DMS 273 (cell line): ENCODE measurements around the gene EGFL7.

Experiments used
- DNase-seq: peaks from one replicate; lab custom pipeline; 2025; ENCODE audit not compliant: unreplicated experiment; lab: John Stamatoyannopoulos, UW

EGFL7 gene

DNA sequence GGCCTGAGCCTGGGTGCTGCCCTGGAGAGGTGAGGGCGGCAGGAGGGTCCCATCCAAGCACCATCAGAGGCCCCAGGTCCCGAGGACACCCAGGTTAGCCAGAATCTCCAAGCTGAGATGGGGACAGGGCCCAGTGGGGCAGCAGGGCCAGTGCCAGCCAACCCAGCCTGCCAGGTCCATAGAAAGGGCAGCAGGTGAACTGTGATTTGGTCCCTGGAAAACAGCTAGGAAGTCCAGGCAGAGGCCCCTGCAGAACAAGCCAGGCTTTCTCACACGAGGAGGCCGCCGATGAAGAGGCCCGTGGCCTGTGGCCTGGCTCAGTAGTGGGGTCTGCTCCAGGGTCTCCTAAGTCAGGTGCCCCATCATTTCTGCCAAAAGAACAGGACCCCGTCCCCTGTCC is 22.5 kb downstream of the EGFL7 start:
- no peak for DNase-seq

DNA sequence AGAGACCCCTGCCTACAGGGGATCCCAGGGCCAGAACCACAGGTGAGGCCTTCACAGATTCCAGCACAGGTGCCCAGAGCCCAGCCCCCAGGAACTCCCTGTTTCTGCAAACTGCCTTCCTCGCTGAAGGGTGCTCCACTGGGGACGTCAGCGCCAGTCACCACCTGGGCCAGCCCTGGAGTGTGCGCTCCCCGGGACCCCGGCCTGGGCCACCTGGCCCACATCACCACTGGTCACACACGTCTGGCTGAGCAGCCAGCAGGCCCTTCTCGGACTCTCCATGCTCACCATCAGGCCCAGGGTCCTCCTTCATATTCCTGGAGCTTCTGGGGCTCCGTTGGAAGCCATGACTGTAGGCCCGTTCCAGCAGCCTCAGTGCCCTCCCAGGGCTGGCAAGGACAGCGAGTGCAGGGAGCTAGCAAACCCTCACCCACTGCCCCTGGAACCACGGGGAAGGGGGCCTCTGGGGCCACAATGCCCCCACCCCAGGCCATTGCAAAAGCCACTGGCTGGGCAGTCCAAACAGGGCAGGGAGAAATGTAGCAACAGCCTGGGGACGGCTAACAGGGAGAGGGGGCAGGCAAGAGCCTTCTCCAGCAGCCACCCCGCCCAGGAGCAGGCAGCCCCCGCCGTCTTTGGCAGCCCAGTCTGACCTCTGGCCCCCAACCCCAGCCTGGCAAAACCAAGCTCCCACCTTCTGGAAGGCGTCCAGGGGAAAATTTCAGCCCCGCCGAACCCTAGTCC is 23.2 kb downstream of the EGFL7 start:
- no peak for DNase-seq

DNA sequence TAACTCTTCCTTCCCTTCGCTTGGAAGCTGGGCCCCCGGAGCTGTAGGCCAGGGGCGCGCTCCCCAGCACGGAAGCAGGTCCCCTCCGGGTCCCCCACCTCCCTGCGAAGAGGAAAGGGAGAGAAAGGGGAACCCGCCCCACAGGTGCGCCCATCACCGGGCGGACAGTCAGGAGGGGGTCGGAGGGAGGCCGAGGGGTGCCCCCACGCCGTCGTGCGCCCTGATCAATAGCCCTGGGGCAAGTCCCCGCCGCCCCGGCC is 23.7 kb downstream of the EGFL7 start:
- no peak for DNase-seq

DNA sequence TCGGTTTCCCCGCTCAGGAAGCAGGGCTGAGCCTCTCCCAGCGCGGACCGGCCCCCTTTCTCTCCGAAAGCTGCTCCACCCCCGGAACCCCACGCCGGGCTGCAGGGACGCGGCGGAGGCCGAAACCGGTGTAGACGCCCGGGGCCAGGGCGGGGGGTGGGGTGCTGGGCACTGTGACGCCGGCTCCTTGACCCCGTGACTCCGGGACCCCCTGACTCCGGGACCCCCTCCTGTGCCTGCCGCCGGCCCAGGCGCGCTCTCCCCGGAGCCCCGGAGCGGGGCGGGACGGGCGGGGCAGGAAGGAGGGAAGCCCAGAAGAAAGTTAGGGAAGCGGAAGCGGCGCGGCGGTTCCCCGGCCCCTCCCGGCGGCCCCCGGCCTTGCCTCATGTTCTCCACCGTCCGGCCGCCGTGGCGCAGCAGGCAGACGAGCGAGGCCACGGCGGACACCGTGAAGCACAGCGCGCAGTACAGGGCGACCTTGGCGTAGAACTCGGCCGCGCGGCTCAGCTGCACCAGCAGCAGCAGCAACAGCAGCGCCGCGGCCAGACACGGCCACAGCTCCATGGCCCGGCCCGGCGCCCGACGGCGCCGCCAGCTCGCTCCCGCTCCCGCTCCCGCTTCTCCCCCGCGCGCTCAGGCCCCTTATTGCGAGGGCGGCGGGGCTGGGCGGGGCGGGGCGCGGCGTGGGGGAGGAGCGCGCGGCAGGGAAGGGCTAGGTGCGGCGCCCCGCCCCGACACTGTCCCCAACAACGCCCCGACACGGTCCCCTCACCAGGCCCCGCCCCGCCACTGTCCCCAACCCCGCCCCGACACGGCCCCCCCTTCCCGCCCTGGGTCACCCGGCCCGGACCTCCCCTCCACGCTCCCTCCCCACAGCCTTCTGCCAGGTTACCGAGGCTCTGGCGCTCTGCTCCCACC is 24.3 kb downstream of the EGFL7 start, which contains the start of gene AGPAT2:
Gene AGPAT2, minus strand, starts transcription at position 664 of the 918 bp plus-strand sequence. Its CDS starts 100 bp downstream, at position 564.
- DNase-seq, result peak; percentile 74

DNA sequence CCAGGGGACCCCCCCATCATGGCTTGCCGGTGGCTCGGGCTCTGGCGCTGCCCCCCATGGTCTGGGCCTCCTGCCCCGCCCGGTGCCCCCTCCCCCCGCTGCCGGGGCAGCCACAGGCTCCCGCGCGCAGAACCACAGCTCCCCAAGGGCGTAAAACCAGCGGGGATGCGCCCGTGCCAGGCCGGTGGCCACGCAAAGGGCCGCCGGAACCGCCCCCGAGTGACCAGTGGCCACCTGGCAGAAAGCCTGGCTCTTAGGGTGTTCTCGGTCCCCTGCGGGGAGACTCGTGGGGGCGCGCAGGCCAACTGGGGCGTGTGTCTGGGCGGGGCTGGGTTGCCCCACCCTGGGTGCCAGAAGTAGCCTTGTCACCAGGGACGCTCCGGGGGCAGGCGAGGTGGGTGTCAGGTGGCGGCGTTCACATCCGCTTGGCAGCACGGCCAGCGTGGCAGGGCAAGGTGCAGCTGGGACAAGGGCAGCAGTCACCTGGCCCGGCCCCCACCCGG is 25.1 kb downstream of the EGFL7 start:
- no peak for DNase-seq

DNA sequence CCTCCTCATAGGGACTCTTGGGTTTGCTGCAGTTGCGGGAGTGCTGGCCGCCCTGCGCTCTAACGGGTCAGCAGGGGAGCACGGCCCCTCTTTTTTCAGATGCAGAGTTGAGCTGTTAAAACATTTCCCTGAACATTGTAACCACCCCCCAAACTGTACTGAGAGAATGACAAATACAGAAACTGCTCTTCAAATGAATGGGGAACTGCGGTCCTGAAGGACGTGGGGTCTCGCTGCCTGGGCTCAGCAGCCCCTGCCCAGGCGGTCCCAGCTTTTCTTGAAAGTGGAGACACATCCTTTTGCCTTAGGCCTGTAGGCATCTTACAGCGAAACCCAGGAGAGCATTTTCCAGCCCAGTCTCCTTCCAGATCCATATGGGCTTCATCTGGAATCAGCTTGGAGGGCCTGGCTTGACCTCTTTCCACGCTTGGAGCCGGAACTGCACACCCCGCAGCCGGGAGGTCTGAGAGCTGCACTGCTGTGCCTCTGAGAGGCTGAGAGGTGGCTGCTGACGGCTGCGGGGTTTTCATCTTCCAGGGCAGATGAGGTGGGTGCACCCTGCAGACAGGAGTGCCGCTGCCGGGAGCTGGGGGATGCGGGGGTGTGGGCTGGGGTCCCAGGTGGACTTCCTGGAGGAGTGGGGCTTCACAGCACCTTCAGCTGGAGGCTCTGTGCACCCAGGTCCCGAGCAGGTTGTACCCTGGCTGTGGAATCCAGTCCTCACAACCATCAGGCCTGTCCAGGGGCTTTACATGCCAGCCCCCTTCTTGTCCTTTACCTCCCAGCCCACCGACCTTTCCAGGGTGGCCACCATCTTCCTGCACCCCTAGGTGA is 25.8 kb downstream of the EGFL7 start:
- no peak for DNase-seq

DNA sequence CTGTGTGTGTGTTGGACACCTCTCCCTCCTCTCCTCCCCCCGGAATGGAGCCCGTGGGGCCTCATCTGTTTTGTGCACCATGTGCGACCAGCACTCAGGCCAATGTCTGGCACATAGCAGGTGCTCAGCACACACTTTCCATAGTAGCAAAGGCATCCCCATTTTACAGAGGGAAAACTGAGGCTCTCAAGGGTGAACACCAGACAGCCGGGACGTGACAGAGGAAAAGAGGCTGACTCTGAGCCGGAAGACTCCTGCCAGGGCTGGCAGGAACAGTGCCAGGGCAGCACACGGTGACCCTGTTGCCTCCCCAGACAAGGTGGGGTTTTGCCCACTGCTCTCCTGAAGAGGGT is 26.4 kb downstream of the EGFL7 start:
- DNase-seq, result no peak

DNA sequence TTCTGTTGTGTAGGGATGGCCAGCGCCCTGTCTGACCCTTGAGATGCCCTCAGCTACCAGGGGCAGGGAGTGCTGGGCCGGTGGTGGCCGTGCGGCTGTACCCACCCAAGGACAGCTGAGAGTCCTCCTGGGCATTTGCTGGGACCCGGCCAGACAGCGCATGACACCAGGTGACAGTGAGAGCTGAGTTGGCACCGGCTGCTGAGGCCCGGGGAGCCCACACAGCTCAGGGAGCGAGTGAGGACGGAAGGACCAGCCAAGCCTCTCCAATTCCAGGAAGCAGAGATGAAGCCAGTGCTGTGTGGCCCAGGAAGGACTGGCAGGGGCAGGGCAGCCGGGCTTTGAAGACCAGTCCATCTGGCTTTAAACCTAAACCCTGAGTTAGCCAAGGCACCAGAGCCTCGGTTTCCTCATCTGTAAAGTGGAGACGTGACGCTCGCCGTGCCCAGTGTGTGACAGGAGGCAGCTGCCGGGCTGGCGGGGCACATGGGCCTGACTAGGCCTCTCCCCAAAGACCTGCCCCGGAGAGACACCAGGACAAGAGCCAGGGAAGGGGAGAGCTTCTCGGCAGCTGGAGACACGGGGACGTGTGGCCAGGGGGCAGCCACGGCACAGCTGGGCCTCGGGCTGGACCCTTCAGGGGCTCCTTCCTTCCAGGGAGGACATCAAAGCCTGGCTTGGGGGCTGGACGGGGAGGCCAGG is 27.5 kb downstream of the EGFL7 start:
- peak; percentile 63 for DNase-seq

DNA sequence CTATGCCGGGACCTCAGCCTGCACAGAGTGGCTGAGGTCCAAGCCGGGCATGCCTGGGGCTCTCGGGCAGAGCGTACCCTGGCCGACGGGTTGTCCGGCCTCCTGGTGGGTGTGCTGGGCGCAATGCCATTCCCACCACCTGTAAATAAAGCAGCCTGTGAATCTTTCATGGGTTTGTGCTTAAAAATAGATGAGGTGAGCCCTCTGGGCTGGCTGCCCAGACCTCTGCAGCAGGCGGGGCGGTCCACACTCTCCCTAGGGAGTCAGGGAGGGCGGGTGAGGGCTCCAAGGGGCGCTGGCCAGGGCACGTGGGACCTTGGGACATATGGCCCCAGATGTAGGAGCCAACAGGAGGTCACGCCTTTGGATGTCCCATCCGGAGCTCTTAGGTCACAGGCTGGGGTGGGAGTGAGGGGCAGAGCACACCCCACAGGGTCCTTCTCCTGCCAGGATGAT is 28.1 kb downstream of the EGFL7 start:
- DNase-seq, result peak; percentile 80

DNA sequence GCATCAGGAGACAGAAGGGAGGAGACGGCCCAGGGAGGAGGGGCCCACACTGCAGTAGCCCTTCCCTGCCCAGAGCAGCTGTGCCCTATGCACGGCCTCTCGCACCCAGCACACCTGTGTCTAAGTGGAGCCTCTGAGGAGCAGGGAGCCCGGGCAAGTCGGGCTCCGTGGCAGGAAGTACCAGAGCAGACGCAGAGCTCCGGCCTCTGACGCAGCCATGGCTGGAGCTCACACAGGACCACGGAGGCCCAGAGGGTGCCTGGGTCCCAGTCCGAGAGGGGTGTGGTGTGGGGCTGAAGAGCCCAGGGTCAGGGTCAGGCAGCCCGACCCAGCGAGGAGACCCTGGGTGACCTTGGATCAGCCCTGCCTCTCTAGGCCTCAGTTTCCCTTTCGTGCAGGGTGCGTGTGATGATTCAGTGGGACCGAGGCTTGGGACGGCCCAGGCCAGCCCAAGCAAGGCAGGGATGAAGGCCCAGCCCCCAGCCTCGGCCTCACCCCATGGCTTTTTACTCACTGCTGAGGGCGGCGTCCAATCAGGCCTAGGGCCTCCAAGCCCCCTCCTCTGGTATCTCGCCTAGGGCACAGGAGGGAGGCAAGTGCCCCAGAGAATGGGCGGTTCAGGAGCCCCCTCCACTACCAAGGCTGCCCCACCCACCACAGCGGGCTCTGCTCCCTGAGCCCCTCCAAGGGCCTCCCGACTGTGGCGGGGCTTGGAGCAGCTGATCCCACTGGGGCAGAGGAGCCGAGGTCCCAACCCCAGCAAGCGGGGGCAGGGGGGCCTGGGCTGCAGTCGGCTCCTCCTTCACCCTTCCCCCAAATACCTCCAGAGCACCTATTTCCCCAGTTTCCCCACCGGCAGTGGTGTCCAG is 28.8 kb downstream of the EGFL7 start:
- DNase-seq, result no peak

DNA sequence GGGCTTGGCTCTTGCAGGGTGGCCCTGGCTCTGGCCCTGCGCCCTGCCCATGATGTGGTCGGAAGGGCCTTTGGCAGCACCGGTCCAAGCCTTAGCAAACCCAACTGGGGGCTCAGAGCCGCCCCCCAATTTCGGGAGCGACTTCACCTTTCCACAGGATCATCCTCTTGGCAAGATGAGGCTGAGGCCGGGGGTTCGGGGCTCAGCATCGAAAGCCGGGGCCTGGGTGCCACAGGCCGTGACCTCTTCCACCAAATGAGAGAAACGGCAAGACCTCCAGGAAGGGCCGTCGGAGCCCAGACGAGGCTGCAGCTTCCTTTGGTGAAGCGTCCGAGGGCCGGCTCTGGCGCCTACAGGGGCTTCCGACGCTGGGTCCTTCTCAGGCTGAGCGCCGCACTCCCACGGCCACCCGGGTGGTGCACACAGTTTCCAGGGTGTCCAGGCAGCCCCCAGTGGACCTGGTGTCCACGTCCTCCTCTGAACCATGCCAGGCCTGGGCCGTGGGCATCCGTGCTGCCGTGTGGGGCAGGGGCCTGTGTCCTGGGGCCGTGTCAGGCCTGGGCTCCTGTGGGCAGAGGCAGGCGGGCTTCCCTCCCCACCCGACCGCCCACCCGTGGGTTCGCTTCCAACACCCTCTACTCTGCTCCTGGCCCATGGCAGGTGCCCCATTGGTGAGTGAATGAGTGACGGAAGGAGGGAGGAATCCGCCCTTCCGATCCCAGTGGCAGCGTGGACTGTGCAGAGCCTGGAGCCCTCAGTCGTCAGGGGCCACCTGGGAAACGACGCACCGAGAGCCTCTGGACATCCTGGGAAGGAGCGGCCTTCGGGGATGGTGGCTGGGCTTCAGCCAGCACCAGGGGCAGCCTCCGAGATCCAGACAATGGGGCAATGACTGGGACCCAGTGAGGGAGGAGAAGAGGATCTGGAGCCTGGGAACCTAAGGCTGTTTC is 29.7 kb downstream of the EGFL7 start:
- no peak for DNase-seq

DNA sequence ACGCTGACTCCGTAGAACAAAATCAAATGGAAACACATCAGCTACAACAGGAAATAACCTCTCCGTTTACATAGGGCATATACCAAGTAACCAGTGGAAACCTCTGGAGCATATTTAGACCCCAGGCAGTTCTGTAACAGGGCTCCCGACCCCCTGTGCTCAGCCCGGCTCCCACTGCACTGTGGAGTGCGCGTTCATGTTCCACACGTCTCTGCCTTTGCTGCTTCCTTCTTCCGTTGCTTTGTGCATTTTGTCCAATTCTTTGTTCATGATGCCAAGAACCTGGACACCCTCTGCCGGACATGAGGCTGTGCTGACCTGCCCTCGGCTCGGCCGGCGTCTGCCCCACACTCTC is 30.4 kb downstream of the EGFL7 start:
- no peak for DNase-seq

DNA sequence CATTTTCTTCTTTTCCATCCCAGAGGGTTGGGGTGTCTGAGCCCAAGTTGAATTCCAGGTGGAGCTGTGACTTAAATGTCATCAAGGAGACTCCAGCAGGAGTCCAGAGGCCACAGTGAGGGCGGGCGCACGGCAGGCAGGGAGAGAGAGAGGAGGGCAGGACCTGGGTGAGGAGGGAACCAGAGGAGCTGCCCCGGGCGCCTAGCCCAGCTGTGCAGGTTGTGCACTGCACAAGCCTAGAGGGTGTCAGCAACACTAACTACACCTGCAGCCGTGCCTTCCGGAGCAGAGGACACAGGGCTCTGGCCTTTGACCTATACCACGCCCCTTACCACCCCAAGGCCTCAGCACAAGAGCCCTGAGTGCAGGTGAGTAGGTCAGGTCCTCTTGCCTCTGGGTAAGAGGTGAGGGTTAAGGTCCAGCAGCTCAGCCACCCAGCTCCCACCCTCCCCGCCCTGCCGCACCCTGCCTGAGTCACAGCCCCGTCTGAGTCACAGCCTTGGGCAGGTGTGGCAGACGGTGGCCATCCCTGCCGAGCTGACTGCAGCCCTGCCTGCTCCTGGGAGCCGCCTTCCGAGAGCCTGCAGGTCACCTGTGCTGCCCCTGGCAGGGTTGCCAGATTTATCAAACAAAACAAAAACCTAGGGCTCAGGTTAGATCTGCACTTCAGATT is 30.9 kb downstream of the EGFL7 start:
- DNase-seq, result no peak

DNA sequence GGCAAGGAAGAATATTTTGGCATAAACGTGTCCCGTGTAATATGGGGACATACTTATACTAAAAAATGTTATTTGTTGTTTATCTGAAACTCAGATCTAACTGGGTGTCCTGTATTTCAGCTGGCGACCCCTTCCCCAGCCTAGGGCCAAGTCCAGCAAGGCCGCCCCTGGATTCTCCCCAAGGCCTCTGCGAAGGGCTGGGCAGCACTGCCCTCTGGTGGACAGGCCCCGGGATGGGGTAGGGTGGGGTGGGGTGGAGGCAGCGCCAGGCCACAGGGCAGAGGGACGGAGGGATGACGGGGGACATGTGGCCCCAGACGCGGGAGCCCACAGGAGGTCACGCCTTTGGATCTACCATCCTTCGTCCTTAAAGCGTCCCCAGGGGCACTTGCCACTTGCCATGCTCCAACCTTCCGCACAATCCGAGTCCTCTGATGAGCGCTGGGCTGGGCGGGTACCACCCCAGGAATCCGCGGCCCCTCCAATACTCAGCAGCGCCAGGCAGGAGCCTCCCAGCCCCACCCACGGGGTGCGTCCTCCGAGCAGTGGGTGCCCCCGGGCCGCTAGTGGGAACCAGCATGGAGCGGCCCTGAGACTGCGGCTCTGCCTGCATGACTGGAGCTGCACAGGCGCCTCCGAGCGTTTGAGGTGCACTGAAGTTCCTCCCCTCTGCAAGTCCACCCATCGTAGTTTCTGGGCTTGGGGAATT is 31.6 kb downstream of the EGFL7 start:
- peak; percentile 74 for DNase-seq

DNA sequence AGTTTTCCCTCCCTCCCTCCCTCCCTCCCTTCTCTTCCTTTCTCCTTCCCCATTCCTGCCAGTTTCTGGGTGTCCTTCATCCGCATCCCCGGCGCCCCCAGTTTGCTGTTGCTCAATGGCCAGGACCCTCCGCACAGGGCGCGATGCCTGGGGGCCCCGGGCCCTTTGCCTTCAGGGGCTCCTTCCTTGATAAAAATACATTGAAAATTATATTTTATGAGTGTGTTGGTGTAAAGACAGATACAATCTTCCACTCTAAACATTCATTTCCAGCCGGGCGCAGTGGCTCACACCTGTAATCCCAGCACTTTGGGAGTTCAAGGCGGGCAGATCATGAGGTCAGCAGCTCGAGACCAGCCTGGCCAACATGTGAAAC is 32.1 kb downstream of the EGFL7 start:
- DNase-seq, result no peak

DNA sequence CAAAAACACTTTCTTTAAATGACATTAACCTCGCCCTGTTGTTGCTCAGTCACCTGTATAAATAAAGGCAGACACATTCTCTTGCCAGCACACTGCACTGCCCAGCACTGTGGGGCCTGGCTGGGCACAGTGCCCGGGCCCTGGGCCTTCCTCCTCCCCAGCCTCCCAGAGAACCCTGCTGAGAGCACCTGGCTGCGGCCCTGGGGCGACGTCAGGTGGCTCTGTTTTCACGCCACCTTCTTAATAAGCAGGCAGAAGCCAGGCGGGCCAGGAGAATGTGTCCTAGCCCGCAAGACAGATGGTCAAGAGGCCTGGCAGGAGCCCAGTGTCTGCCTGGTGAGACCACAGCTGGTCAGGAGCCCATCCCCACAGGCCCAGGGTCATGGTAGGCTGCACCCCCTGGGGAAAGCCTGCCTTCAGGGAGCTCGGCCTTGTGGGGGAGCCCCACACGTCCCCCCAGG is 32.7 kb downstream of the EGFL7 start:
- DNase-seq, result peak; percentile 93

DNA sequence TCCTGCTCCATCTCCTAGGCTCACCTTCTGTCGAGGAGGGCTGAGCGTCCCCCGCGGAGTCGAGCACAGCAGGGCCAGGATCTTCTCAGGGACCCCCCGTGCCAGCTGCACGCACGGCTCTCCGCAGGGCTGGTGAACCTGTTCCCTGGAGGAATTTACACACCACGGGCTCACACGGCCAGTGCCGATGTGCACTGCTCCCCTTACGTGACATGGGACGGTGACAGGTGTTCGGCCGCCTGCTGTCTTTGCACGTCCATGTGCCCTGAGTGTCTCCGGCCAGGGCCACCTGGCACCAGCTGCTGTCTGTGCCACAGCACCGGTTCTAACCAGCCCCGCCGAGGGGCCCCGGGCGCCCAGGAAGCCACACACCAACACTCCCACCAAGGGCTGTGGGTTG is 33.2 kb downstream of the EGFL7 start:
- DNase-seq, result peak; percentile 93

DNA sequence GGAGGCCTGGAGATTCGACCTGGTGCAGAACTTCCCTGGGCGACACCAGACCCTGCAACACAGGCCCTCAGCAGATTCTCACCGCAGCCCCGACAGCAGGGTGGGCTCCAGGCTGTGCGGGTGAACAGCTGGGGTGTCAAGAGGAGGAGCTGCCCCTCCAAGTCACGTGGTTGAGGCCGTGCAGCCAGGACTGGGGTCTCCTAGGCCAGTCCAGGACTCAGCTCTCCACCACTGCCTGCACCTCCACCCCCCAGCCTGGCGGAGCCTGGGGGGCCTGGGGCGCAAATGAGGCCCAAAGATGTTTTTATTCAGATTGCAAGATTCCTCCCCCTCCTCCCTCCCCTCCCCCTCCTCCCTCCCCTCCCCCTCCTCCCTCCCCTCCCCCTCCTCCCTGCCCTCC is 33.8 kb downstream of the EGFL7 start:
- peak; percentile 82 for DNase-seq
